UCSD-AML1 (cell line): ENCODE measurements around the gene PRH1.

Source experiments
- DNase-seq: peaks from one replicate; lab custom pipeline; 2025; ENCODE audit not compliant: unreplicated experiment; lab: John Stamatoyannopoulos, UW

Gene PRH1

DNA sequence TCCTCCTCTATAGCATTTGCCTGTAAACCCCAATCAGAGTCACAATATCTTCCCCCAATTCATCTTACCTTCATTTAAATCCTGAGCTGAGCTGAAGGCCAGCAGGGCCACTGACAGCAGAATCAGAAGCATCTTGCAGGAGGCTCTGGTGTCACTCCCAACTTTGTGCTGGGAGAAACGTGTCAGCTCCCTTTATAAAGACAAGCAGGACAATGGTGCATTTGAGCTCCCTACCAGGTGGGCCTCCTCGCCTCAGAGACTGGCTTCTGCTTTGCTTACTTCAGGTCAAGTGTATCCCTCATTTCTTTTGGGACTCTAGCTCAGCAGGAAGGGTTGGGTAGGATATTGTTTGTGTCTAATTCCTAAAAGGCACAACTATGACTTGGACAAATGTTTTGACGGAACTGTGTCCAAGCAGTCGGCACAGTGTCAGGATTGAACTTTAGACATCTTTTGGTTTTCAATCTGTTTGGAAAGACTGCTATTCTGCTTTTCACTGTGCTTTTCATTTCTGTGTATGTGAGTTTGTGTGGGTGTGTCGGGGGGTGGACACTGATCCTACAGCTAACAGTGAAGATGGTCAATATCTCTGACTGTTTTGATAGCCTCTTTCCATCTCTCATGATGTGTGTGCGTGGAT, at the start of gene PRH1:
TSS of gene PRH1 (minus strand) at position 170 of the 640 bp plus-strand sequence. CDS start at position 132, 38 bp downstream.
- no peak for DNase-seq

DNA sequence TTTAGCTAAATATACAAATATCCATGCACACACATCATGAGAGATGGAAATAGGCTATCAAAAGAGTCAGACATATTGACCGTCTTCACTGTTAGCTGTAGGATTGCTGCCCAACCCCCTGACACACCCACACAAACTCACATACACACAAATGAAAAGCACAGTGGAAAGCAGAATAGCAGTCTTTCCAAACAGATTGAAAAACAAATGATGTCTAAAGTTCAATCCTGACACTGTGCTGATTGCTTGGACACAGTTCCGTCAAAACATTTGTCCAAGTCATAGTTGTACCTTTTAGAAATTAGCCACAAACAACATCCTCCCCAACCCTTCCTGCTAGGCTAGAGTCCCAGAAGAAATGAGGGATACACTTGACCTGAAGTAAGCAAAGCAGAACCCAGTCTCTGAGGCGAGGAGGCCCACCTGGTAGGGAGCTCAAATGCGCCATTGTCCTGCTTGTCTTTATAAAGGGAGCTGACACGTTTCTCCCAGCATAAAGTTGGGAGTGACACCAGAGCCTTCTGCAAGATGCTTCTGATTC, 44.8 kb upstream of the PRH1 start, which contains the start of gene PRH2:
TSS of gene PRH2 (plus strand) at position 491 of the 541 bp plus-strand sequence. CDS start at position 529, 38 bp downstream.
- no peak for DNase-seq

DNA sequence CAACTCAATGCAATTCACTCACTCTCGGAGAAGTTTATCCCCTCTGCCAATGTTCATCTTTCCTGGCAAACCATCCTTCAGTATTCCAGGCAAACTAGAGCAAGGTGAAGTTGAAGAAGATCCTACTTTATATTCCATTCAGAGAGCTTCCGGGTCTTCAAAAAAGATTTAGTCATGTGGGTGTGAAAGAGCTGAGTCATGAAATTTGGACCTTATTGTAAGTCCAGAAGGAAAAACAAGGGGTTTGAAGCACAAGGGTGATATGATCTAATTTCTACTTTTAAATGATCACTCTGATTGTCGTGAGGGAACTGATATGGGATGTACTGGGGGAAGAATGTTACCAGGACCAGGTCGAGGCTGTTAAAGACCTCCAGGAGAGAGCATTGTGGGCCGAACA, 42.2 kb upstream of the PRH1 start:
- DNase-seq: no peak

DNA sequence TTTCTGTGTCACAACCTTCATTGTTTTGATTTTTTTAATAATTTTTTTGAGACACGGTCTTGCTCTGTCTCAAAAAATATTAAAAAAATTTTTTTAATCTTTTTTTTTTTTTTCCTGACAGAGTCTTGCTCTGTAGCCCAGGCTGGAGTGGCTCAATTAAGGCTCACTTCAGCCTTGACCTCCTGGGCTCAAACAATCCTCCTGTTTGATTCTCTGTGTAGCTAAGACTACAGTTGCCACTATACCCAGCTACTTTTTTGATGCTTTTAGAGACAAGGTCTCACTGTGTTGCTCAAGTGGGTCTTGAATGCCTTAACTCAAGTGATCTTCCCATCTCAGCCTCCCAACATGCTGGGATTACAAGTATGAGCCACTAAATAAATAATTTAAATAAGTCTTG, 35.8 kb upstream of the PRH1 start:
- DNase-seq: no peak

DNA sequence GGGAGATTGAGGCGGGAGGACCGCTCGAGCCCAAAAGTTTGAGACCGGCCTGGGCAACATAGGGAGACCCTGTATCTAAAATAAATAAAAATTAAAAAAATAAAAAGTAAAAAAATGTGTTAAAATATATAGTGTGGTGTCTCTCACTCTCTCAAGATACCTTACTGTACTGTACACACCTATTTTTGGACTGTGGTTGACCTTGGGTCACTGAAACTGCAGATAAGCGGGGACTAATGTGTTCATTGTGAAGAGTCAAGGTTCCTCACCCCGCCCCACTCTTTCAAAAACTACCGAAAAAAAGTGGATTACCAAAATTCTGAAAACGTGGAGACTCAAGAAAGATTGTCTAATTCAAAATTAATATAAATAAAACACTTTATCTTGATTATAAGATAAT, 26.3 kb upstream of the PRH1 start:
- no peak for DNase-seq

DNA sequence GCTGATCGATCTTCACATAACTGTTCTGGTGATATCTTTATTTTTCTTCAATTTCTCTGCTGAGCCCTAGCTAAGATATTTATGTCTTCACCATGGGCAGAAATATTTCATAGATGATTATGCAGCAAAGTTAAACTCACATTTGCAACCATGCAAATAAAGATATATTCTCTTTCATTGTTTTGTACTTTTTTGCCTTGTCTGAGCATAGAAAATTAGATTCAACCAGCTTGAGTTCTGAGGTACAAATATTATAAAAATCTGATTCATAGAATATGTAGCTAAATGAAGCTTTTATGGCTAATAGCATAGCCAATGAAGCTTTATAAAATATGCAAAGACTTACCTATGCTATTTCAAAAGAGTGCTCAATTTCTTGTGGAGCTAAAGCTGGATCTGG, 25.4 kb upstream of the PRH1 start, which contains the start of gene TAS2R13:
TSS of gene TAS2R13 (minus strand) at position 101 of the 400 bp plus-strand sequence. CDS start 264 bp downstream, outside the sequence.
- no peak for DNase-seq

DNA sequence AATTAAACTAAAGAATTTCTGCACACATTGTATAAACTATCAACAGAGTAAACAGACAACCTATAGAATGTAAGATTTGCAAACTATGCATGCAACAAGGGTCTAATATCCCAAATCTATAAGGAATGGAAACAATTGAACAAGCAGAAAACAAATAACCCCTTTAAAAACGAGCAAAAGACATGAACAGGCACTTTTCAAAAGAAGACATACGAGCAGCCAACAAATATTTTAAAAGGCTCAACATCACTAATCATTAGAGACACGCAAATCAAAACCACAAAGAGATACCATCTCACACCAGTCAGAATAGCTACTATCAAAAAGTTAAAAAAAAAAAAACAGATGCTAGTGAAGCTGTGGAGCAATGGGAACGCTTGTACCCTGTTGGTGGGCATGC, 20.6 kb upstream of the PRH1 start:
- DNase-seq: no peak

DNA sequence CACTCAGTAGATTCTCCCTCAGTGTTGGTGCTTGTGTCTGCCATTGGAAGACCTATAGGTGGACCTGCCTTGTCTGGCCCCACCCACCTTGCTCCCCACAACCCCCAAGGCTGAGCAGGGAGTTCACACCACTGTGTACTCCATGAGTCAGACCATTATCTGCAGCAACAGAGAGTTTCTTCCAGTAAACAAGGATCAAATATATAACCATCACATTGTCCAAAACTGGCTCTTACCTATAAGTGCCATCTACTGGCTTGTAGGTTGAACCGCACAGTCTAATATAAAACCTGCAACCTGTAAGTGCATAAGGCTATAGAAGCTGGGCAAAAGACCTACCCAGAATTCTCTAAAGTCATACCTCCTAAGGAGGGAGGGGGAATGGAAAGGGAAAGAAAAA, 17.4 kb upstream of the PRH1 start:
- no peak for DNase-seq

DNA sequence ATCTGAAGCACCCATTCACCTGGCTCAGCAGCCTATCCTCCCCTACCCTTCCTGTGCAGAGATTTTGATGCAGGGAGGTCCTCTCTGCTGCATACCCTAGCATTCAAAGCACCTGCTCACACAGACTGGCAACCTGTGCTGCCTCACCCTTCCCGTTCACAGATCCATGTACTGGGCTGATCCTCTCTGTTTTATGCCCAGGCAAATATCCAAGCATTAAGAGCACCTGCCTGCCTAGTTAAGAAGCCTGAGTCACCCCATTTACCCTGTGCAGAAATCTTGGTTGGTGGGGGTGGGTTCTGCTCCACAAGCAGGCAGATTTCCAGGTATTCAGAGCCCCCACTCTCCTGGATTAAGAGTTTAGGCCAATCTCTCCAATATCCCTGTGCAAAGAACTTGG, 16.9 kb upstream of the PRH1 start:
- no peak for DNase-seq

DNA sequence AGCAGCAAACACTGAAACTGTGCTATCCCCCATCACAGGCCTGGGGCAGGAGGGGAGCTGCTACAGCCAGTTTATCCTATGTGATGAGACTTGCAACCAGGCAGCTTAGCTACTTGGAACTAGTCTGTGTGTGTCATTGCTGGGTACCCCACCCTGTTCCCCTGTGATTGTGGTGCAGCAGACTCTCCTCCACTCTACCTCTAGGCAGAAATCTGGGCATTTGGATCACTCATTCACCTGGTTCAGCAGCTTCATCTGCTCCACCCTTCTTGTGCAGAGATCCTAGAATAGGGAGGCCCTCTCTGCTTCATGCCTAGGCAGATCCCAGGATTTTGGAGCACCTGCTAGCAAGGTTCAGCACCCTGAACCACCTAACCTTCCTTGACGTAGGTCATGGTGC, 16.5 kb upstream of the PRH1 start:
- no peak for DNase-seq

DNA sequence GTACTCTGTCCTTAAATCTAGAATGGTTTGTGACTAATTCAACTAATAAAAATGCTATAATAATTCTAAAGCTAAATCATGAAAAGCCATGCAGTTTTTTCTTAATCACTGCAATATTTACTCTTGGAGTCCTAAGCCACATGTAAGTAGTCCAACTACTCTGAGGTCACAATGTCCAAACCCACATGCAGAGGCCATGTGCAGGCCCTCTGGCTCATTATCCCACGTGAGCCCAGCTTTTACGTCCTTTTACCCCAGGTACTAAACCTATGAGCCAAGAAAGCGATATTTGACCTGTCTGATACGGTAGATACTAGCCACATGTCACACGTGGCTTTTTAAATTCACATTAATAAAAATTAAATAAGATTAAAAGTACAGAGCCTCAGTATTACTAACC, 12.8 kb upstream of the PRH1 start:
- no peak for DNase-seq

DNA sequence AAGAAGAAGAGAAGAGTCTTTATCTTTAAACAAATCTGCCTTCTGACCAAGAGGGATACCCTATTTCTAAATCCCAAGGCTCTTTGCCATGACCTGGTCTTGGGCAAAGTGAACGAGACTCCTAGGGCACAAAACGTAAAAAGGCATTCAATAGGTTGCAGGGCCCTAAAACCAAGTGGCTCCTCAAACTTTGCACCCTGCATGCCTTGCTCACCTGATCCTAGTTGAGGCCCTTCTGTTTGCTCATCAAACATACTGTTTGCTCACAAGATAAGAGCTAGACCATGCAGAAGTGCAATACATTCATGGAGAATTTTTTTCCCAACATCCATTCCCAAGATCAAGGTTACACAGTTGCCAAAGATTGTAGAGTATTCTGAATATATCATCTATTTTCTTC, 7.9 kb upstream of the PRH1 start:
- no peak for DNase-seq

DNA sequence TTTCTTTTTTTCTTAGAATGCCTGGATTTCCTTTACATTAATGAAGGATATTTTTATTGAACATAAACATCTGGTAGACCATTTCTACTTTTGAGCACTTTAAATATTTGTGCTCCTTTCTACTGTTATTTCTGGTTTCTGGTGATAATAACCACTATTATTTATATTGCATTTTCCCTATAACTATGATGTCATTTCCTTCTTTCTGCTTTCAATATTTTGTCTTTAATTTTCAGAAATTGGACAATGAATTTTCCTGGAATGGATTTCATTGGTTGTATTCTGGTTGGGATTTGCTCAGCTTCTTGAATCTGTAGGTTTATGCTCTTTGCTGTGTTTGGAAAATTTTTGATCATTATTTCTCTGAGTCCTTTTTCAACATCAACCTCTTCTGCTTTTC, 5.2 kb upstream of the PRH1 start:
- DNase-seq: no peak

DNA sequence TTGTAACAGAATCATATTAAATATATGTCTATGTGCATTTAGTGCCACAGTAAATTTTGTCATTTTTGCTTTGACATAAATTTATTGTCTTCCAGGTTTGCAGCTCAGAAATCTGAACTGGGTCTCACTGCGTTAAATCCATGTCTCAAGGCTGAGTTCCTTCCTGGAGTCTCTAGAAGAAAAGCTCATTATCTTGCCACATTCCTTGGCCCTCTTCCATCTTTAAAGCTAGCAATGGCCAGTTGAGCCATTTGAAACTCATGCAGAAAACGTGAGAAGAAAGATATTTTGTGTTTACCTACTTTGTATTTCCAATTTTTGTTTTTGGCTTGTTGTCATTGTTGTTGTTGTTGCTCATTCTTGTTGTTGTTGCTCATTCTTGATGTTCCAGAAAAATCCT, 10.7 kb downstream of the PRH1 start:
- DNase-seq: no peak

DNA sequence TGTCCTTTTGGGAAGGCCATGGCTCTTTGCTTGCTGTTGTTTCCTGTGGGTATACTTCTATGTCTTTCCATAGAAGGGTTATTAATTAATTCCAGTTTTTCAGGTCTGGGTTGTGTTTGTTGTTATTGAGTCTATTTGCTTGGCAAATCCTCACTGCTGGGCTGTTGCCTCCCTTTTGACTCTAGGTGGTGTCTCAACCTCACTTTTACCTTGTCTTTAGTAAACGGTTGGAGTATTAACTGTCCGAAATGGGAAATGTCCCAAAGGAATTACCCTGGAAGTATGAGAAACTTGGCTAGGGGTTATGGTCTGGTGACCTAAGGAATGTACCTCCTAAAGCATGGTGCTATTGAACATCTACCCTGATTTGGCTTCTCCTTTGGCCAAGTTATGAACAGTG, 16.7 kb downstream of the PRH1 start:
- no peak for DNase-seq

DNA sequence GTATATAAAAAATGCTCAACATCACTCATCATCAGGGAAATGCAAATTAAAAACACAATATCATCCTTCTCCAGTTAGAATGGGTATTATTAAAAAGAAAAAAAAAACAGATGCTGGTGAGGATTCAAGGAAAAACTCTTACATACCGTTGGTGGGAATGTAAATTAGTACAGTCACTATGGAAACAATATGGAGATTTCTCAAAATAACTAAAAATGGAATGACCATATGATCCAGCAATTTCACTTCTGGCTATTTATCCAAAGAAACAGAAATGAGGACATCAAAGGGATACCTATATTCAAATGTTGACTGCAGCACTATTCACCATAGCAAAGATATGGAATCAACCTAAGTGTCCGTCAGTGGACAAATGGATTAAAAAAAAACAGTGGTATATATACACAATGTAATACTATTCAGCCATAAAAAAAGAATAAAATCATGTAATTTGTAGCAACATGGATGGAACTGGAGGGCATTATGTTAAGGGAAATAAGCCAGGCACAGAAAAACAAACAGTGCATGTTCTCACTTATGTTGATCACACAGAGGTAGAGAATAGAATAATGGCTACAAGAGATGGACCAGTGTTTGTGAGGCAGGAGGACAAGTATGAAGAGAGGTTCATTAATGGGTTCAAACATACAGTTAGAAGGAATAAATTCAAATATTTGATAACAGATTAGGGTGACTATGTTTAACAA, 20.4 kb downstream of the PRH1 start:
- DNase-seq: no peak

DNA sequence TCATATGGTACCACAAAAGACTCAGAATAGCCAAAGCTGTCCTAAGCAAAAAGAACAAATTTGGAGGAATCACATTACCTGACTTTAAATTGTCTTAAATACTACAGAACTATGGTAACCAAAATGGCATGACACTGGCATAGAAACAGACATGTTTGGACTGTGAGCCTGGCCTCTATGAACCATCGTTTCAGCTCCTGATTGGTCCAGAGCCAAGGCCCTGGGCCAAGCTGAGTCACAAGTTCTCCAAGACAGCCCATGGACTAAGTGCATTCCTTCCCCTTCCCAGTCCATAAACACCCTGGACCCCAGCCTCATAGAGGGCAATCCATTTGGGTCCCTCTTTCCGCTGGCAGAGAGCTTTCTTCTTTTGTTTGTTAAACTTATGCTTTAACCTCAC, 22.7 kb downstream of the PRH1 start:
- no peak for DNase-seq

DNA sequence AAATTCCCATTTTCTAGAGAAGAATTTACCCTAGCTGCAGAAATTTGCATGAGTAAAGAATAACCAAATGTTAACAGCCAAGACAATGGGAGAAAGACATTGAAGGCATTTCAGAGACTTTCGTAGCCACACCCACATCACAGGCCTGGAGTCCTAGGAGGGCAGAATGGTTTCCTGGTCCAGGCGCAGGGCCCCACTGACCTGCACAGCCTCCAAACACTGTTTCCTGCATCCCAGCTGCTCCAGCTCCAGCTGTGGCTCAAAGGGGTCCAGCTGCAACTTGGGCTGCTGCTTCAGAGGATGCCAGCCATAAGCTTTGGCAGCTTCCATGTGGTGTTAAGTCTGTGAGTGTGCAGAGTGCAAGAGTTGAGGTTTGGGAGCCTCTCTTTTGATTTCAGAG, 28.2 kb downstream of the PRH1 start:
- no peak for DNase-seq

DNA sequence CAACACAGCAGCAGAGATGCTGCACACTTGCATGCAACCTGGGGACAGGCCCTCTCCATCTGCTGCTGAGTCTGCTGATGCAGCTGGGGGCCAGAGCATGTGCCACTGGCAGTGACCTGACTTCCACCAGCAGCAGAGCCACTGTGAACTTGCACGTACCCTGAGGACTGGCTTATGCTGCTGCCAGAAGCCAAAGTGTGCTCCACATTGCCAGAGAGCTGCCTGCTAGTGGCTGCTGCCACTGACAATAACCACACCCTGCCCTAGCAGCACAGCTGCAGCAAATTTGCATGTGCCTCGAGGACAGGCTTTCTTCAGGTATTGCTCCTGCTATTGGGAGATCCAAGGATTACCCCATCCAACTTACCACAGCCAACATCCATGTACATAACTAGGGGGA, 30.3 kb downstream of the PRH1 start:
- DNase-seq: no peak

DNA sequence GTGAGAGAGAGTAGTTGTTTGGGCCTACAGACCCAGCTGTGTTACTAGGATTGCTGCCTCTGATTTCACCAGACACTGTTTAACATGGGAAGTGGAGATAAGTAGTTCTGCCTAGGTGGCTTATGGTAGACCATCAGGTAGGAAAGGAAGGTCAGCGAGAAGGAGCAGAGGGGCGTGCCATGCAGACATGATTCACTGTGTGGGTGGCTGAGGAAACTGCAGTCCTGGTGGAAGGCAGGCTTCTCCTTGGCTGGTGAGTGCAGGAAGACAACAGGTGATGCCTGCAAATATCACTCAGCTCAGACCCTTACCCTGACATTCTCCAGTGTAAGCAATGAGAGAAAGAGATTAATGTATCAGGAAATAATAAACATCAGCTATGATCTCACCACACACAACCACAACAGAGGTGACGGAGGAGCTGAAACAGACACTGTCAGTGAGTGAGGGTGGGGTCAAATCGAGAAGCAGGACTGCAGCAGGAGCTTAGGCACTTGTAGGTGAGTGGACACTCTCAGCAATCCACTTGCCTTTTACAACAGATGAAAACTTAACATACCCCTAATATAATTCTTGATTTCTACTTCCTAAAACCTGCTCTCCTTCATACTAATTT, 32.7 kb downstream of the PRH1 start:
- DNase-seq: no peak

DNA sequence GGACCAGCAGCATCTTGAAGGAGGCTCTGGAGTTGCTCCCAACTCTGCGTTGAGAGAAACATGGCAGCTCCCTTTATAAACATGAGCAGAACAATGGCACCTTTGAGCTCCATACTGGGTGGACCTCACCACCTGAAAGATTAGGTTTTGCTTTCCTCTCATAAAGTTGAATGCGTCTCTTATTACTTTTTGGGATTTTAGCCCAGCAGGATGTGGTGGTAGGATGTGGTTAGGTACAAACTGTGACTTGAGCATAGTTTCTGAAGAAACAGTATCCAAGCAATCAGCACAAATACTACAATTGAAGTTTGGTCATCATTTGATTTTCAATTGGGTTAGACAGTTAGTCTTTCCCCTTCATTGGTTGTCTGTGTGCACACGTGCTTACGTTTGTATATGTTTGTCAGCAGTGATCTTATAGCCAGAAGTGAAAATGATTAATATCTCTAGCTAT, 34.6 kb downstream of the PRH1 start, which contains the start of gene PRR4:
TSS of gene PRR4 (minus strand) at position 51 of the 454 bp plus-strand sequence. CDS start at position 13, 38 bp downstream.
- no peak for DNase-seq

DNA sequence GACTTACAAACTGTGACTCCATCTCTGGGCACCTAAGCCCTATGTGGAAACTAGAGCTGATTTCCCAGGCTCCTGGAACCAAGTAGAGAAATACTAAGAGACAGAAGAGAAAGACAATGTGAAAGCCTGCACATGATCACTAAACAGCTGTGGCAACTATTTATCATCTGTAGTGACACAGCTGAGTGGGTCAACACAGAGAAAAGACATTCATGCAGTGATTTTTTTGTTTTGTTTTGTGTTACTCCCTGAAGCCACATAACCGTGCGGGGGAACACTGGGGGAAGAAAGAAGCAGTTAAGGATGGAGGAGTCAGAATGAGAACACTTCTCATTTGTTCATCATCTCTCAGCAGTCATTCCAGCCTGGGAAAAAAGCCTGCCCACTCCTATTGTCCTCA, 36.3 kb downstream of the PRH1 start:
- no peak for DNase-seq
